Measurements from ENCODE around the gene FASTKD1. TPM values are rescaled to one million over a fixed set of nuclear protein-coding genes. Genes with fewer than 3 reads are reported as not detected.

FASTKD1 gene
- total RNA-seq, 1 experiment from 2014 or later, result 37.6 TPM

GRCh38 chr2:169486487-169486886, 87.2 kb downstream of the FASTKD1 start:
- H3K4me3 ChIP-seq (replicated peaks in 1 of 2; ENCODE audit: low read depth in 1 of 2, low read length in 2 of 2), result no peak overlapping the region
- H3K27me3 ChIP-seq (ENCODE audit: insufficient read depth, low read length), result no peaks in the 10 kb centered on the region
- no peaks in the 10 kb centered on the region for H3K9me3 ChIP-seq (ENCODE audit: control insufficient read depth in 1 of 2, insufficient read depth in 1 of 2, low read depth in 1 of 2, low read length in 2 of 2)
- POLR2A ChIA-PET, result no interaction called here
- DNase-seq (ENCODE audit: low read depth, low spot score), result no peak
- H3K4me2 ChIP-seq (ENCODE audit: low read length), result no peak overlapping the region
- no peaks in the 10 kb centered on the region for H3K9me2 ChIP-seq (ENCODE audit: insufficient read depth)
- ATAC-seq, result no peak
- no TSS peak for BruUV-seq (replicated peaks)
- H4K20me1 ChIP-seq (ENCODE audit: insufficient read depth), result no peaks in the 10 kb centered on the region
- no peak for TF ChIP-seq MAX (IDR thresholded peaks at IDR 0.05)
- no peak for TF ChIP-seq JUND (IDR thresholded peaks at IDR 0.05)
- TF ChIP-seq POLR2AphosphoS5 (IDR thresholded peaks at IDR 0.05; ENCODE audit: low read depth, low read length), result no peak
- TF ChIP-seq CEBPB (IDR thresholded peaks at IDR 0.05; ENCODE audit: low read depth), result no peak
- TF ChIP-seq RAD21 (IDR thresholded peaks at IDR 0.05; ENCODE audit: low read depth), result no peak
- TF ChIP-seq REST (IDR thresholded peaks at IDR 0.05; ENCODE audit: low read depth), result no peak
- TF ChIP-seq ZFX (IDR thresholded peaks at IDR 0.05), result no peak
- no peak for TF ChIP-seq TCF7L2 (IDR thresholded peaks at IDR 0.05; ENCODE audit: borderline replicate concordance, extremely low read depth, insufficient read depth, insufficient read length)
- H3K36me3 ChIP-seq (ENCODE audit: control insufficient read depth in 1 of 2, insufficient read depth in 2 of 2, low read length in 2 of 2), result no peaks in the 10 kb centered on the region
- no peak overlapping the region for H3K27ac ChIP-seq (ENCODE audit: low read depth, low read length)
- intact Hi-C loops (cut with micrococcal nuclease), result no loop called here
- no peaks in the 10 kb centered on the region for H3K79me2 ChIP-seq (ENCODE audit: insufficient read depth, low read length)
- RAD21 ChIA-PET (ENCODE audit: low non-redundant PET in 1 of 2, low total read pairs in 2 of 2, uncharacterized antibody in 2 of 2, unreplicated experiment in 2 of 2), result no interaction called here
- no peaks in the 10 kb centered on the region for H3K4me1 ChIP-seq (ENCODE audit: control insufficient read depth in 1 of 2, insufficient read depth in 2 of 2, low read length in 2 of 2)
- no peak overlapping the region for H2AFZ ChIP-seq (ENCODE audit: low read depth, low read length, poor library complexity, severe bottlenecking)
- H3K9ac ChIP-seq (ENCODE audit: low read length), result no peak overlapping the region
- CTCF ChIA-PET, result no interaction called here

Data from HCT116 (cell line).